HG03108 (cell line): ENCODE data around the gene TMEM221.

Source experiments
- ATAC-seq: cut with Tn5 transposase; IDR thresholded peaks from one replicate; pipeline ENCODE4 v1.9.1; 2021; ENCODE audit warnings: moderate library complexity; ENCODE audit not compliant: unreplicated experiment

TMEM221 gene

GRCh38 chr19:17473041-17473440 is 24.6 kb upstream of the TMEM221 start:
- ATAC-seq: no peak

- ATAC-seq: no peak
Observed at GRCh38 chr19:17471410-17472125, 23.1 kb upstream of the TMEM221 start.

- ATAC-seq: peak; percentile 82
Observed at GRCh38 chr19:17470068-17470841, 21.8 kb upstream of the TMEM221 start, which contains the start of gene SLC27A1. TSS of gene SLC27A1 (plus strand) at chr19:17470524. CDS start at chr19:17470541, 17 bp downstream.

- peak; percentile 50 for ATAC-seq
Observed at GRCh38 chr19:17469481-17470067, 21.1 kb upstream of the TMEM221 start.

- ATAC-seq: no peak
Observed at GRCh38 chr19:17469092-17469480, 20.6 kb upstream of the TMEM221 start.

GRCh38 chr19:17468302-17469091 is 20.0 kb upstream of the TMEM221 start:
- no peak for ATAC-seq

- ATAC-seq: no peak
Observed at GRCh38 chr19:17467471-17468301, 19.2 kb upstream of the TMEM221 start.

- ATAC-seq: no peak
Observed at GRCh38 chr19:17466487-17466850, 18.0 kb upstream of the TMEM221 start.

- no peak for ATAC-seq
Observed at GRCh38 chr19:17460372-17461230, 12.1 kb upstream of the TMEM221 start, which contains the start of gene NXNL1. TSS of gene NXNL1 (minus strand) at chr19:17460926. CDS start at chr19:17460869, 57 bp downstream.

GRCh38 chr19:17458970-17459369 is 10.5 kb upstream of the TMEM221 start:
- no peak for ATAC-seq

- no peak for ATAC-seq
Observed at GRCh38 chr19:17457616-17458015, 9.1 kb upstream of the TMEM221 start.

- ATAC-seq: no peak
Observed at GRCh38 chr19:17456127-17456526, 7.7 kb upstream of the TMEM221 start.

GRCh38 chr19:17455308-17456123 is 7.0 kb upstream of the TMEM221 start:
- ATAC-seq: no peak

- ATAC-seq: no peak
Observed at GRCh38 chr19:17454576-17455071, 6.2 kb upstream of the TMEM221 start.

- no peak for ATAC-seq
Observed at GRCh38 chr19:17451820-17452219, 3.4 kb upstream of the TMEM221 start.

- ATAC-seq: no peak
Observed at GRCh38 chr19:17450264-17451075, 2.0 kb upstream of the TMEM221 start.

- ATAC-seq: no peak
Observed at GRCh38 chr19:17447704-17448130, 751 bp downstream of the TMEM221 start.
